HL-60 (cell line): Measurements from ENCODE around the gene CAPN13.

Source experiments
- DNase-seq, 2 experiments: peaks; one replicate each; pipeline ENCODE4 v3.0.0-alpha.2; 2010 to 2020; ENCODE audit warnings: low read depth in 1 of 2, low spot score in 1 of 2
- H3K27ac ChIP-seq: fragments of 250-450 bp; sonication (Bioruptor Pico); replicated peaks from 2 replicates; pipeline ENCODE4 v1.5.1; 2020; ENCODE audit warnings: mild to moderate bottlenecking, moderate library complexity
- H3K27me3 ChIP-seq: fragments of 250-450 bp; sonication (Bioruptor Pico); 2 replicates; pipeline ENCODE4 v1.5.1; 2021; ENCODE audit warnings: mild to moderate bottlenecking, moderate library complexity; ENCODE audit not compliant: insufficient read depth, poor library complexity, severe bottlenecking
- H3K4me3 ChIP-seq: replicated peaks from 2 replicates; pipeline ENCODE4 v1.5.1; 2011; ENCODE audit warnings: mild to moderate bottlenecking, control low read depth, low read length; ENCODE audit not compliant: insufficient read depth
- CTCF ChIP-seq: IDR thresholded peaks from one replicate; pipeline ENCODE4 v1.5.1; 2011; ENCODE audit warnings: low read length, control low read depth, inconsistent platforms; ENCODE audit not compliant: insufficient read depth
- GABPA ChIP-seq: IDR thresholded peaks from 2 replicates; pipeline ENCODE4 v1.6.1; 2012; ENCODE audit warnings: low read depth
- POLR2AphosphoS5 ChIP-seq: IDR thresholded peaks from 2 replicates; pipeline ENCODE4 v1.6.1; 2012; ENCODE audit warnings: low read depth
- REST ChIP-seq: IDR thresholded peaks from 2 replicates; pipeline ENCODE4 v1.6.1; 2012; ENCODE audit warnings: low read depth; ENCODE audit not compliant: insufficient replicate concordance
- SPI1 ChIP-seq: IDR thresholded peaks from 2 replicates; pipeline ENCODE4 v1.6.1; 2012; ENCODE audit warnings: low read depth, mild to moderate bottlenecking, borderline replicate concordance

The CAPN13 gene

GRCh38 chr2:30809938-30810337 lies 2.7 kb upstream of the CAPN13 start:
- no peak for DNase-seq
- TF ChIP-seq REST = no peak

GRCh38 chr2:30808695-30809094 lies 1.4 kb upstream of the CAPN13 start:
- no peak overlapping the region for H3K27ac ChIP-seq
- no peaks in the 10 kb centered on the region for H3K27me3 ChIP-seq
- TF ChIP-seq CTCF = no peak
- no peak for DNase-seq
- no peak overlapping the region for H3K4me3 ChIP-seq

More at GRCh38 chr2:30809938-30810337, 2.7 kb upstream of the CAPN13 start:
- Histone ChIP-seq H3K4me3 (no peak overlapping the region), H3K27ac (no peak overlapping the region), H3K27me3 (no peaks in the 10 kb centered on the region)

GRCh38 chr2:30803281-30803680 lies 4.0 kb downstream of the CAPN13 start:
- DNase-seq = no peak
- Histone ChIP-seq H3K27ac (no peak overlapping the region), H3K27me3 (no peaks in the 10 kb centered on the region), H3K4me3 (no peak overlapping the region)
- TF ChIP-seq GABPA (no peak), SPI1 (no peak), REST (no peak), CTCF (no peak), POLR2AphosphoS5 (no peak)

- TF ChIP-seq REST = no peak
- no peak for TF ChIP-seq GABPA
- no peak for TF ChIP-seq CTCF
- TF ChIP-seq SPI1 = no peak
- no peak for TF ChIP-seq POLR2AphosphoS5
- no peaks in the 10 kb centered on the region for H3K27me3 ChIP-seq
- no peak for DNase-seq
- no peak overlapping the region for H3K27ac ChIP-seq
- H3K4me3 ChIP-seq = no peak overlapping the region
Observed at GRCh38 chr2:30802611-30803010, 4.6 kb downstream of the CAPN13 start.
